ENCODE measurements around the gene PIM1. TPM values are rescaled to one million over a fixed set of nuclear protein-coding genes. Genes with fewer than 3 reads are reported as not detected.
A peak's percentile ranks its signal among the peaks of the same experiment; 100 is the strongest.

Gene PIM1
- total and polyA plus RNA-seq, 4 experiments from 2014 or later = 124 to 334 (median 196) TPM

- ChIA-PET POLR2A (ENCODE audit: partially characterized antibody) (interaction anchor here (0.7 to 1.3 kb wide), 2 partner anchors 25 to 728 kb away, joined by 4 read pairs; no protein-coding TSS in a partner anchor), CTCF (ENCODE audit: partially characterized antibody) (no interaction called here)
- Mint-ChIP-seq H3K36me3 (no peaks in the 10 kb centered on the region), H3K4me1 (peaks cover 13 to 25% (median 21%) of the 10 kb centered on the region in 4 donors), H3K27me3 (no peaks in the 10 kb centered on the region), H3K4me3 (no peak overlapping the region), H3K9me3 (no peaks in the 10 kb centered on the region), H3K27ac (no peak overlapping the region)
- no peaks in the 10 kb centered on the region for H3K27me3 ChIP-seq (ENCODE audit: insufficient read depth, low read length)
- intact Hi-C loops (cut with micrococcal nuclease) = no loop called here
- H3K36me3 ChIP-seq (ENCODE audit: insufficient read depth, low read length) = no peaks in the 10 kb centered on the region
- peaks cover 13% of the 10 kb centered on the region for H3K4me1 ChIP-seq (ENCODE audit: insufficient read depth, low read length)
- DNase-seq = no peak
- H3K4me3 ChIP-seq (ENCODE audit: low read length in 2 of 2) = no peak overlapping the region
- no peaks in the 10 kb centered on the region for H3K9me3 ChIP-seq (ENCODE audit: control insufficient read depth in 1 of 2, low read length in 2 of 2)
- no peak overlapping the region for H3K27ac ChIP-seq (ENCODE audit: low read depth, low read length)
Observed at GRCh38 chr6:37145443-37145842, 24.5 kb upstream of the PIM1 start.

- Mint-ChIP-seq H3K4me3 (no peak overlapping the region), H3K27ac (no peak overlapping the region), H3K27me3 (peaks cover 0 to 2% of the 10 kb centered on the region in 2 donors), H3K9me3 (no peaks in the 10 kb centered on the region), H3K4me1 (peaks cover 10 to 16% (median 14%) of the 10 kb centered on the region in 4 donors), H3K36me3 (no peaks in the 10 kb centered on the region)
- Histone ChIP-seq H3K27me3 (ENCODE audit: insufficient read depth, low read length) (no peaks in the 10 kb centered on the region), H3K36me3 (ENCODE audit: insufficient read depth, low read length) (no peaks in the 10 kb centered on the region), H3K27ac (ENCODE audit: low read depth, low read length) (no peak overlapping the region), H3K9me3 (ENCODE audit: control insufficient read depth in 1 of 2, low read length in 2 of 2) (no peaks in the 10 kb centered on the region), H3K4me1 (ENCODE audit: insufficient read depth, low read length) (peaks cover 9% of the 10 kb centered on the region), H3K4me3 (ENCODE audit: low read length in 2 of 2) (no peak overlapping the region)
- no peak for DNase-seq
- ChIA-PET POLR2A (ENCODE audit: partially characterized antibody) (interaction anchor here (0.6 kb wide), 1 partner anchor 19 kb away, joined by 3 read pairs; no protein-coding TSS in a partner anchor), CTCF (ENCODE audit: partially characterized antibody) (no interaction called here)
- intact Hi-C loops (cut with micrococcal nuclease) = no loop called here
Observed at GRCh38 chr6:37146735-37147157, 23.2 kb upstream of the PIM1 start.

- H3K27me3 Mint-ChIP-seq = peaks cover 0 to 2% of the 10 kb centered on the region in 2 donors
- no peak overlapping the region for H3K4me3 Mint-ChIP-seq
- no peaks in the 10 kb centered on the region for H3K9me3 Mint-ChIP-seq
- no peak overlapping the region for H3K27ac Mint-ChIP-seq
- no peak for DNase-seq
- Histone ChIP-seq H3K4me3 (ENCODE audit: low read length in 2 of 2) (no peak overlapping the region), H3K9me3 (ENCODE audit: control insufficient read depth in 1 of 2, low read length in 2 of 2) (no peaks in the 10 kb centered on the region), H3K4me1 (ENCODE audit: insufficient read depth, low read length) (peaks cover under 1% of the 10 kb centered on the region), H3K27ac (ENCODE audit: low read depth, low read length) (no peak overlapping the region), H3K27me3 (ENCODE audit: insufficient read depth, low read length) (no peaks in the 10 kb centered on the region), H3K36me3 (ENCODE audit: insufficient read depth, low read length) (no peaks in the 10 kb centered on the region)
- ChIA-PET POLR2A (ENCODE audit: partially characterized antibody) (no interaction called here), CTCF (ENCODE audit: partially characterized antibody) (no interaction called here)
- H3K4me1 Mint-ChIP-seq = peaks cover 0 to 4% (median 3%) of the 10 kb centered on the region in 4 donors
- intact Hi-C loops (cut with micrococcal nuclease) = no loop called here
- no peaks in the 10 kb centered on the region for H3K36me3 Mint-ChIP-seq
Observed at GRCh38 chr6:37149745-37150144, 20.2 kb upstream of the PIM1 start.

GRCh38 chr6:37150314-37150713 lies 19.6 kb upstream of the PIM1 start:
- H3K4me3 ChIP-seq (ENCODE audit: low read length in 2 of 2) = no peak overlapping the region
- no peaks in the 10 kb centered on the region for H3K27me3 ChIP-seq (ENCODE audit: insufficient read depth, low read length)
- DNase-seq = no peak
- H3K4me1 ChIP-seq (ENCODE audit: insufficient read depth, low read length) = peaks cover 6% of the 10 kb centered on the region
- no peaks in the 10 kb centered on the region for H3K9me3 ChIP-seq (ENCODE audit: control insufficient read depth in 1 of 2, low read length in 2 of 2)
- no peaks in the 10 kb centered on the region for H3K36me3 ChIP-seq (ENCODE audit: insufficient read depth, low read length)
- H3K27ac ChIP-seq (ENCODE audit: low read depth, low read length) = no peak overlapping the region
- intact Hi-C loops (cut with micrococcal nuclease) = no loop called here
- POLR2A ChIA-PET (ENCODE audit: partially characterized antibody) = no interaction called here
- H3K4me3 Mint-ChIP-seq = no peak overlapping the region
- CTCF ChIA-PET (ENCODE audit: partially characterized antibody) = no interaction called here
- H3K4me1 Mint-ChIP-seq = peaks cover 6 to 10% (median 8%) of the 10 kb centered on the region in 4 donors
- H3K36me3 Mint-ChIP-seq = no peaks in the 10 kb centered on the region
- H3K9me3 Mint-ChIP-seq = no peaks in the 10 kb centered on the region
- H3K27ac Mint-ChIP-seq = peak overlapping the region in 1 of 7 donors; percentile 77
- peaks cover 0 to 2% of the 10 kb centered on the region in 2 donors for H3K27me3 Mint-ChIP-seq

GRCh38 chr6:37155394-37156312 lies 14.3 kb upstream of the PIM1 start:
- no peaks in the 10 kb centered on the region for H3K9me3 ChIP-seq (ENCODE audit: control insufficient read depth in 1 of 2, low read length in 2 of 2)
- peaks cover 0 to 2% of the 10 kb centered on the region in 2 donors for H3K27me3 Mint-ChIP-seq
- peak overlapping the region in 1 of 2 donors; percentile 16 for H3K4me3 ChIP-seq (ENCODE audit: low read length in 2 of 2)
- H3K36me3 Mint-ChIP-seq = no peaks in the 10 kb centered on the region
- no peak overlapping the region for H3K27ac ChIP-seq (ENCODE audit: low read depth, low read length)
- H3K27ac Mint-ChIP-seq = peak overlapping the region; percentile 66 to 92 (median 84)
- no peaks in the 10 kb centered on the region for H3K36me3 ChIP-seq (ENCODE audit: insufficient read depth, low read length)
- ChIA-PET CTCF (ENCODE audit: partially characterized antibody) (interaction anchor here (1.5 kb wide), 1 partner anchor 54 kb away, joined by 4 read pairs; no protein-coding TSS in a partner anchor), POLR2A (ENCODE audit: partially characterized antibody) (interaction anchor here (1.1 to 1.2 kb wide), 2 partner anchors 13 to 16 kb away, joined by 4 to 6 read pairs; no protein-coding TSS in a partner anchor)
- no peaks in the 10 kb centered on the region for H3K9me3 Mint-ChIP-seq
- intact Hi-C loops (cut with micrococcal nuclease) = loop anchor here (2.0 kb wide), 1 partner anchor 13 kb away; no protein-coding TSS in a partner anchor
- H3K4me1 ChIP-seq (ENCODE audit: insufficient read depth, low read length) = peaks cover 23% of the 10 kb centered on the region
- peak in 2 of 5 donors; percentile 25 to 55 for DNase-seq
- H3K27me3 ChIP-seq (ENCODE audit: insufficient read depth, low read length) = no peaks in the 10 kb centered on the region
- H3K4me1 Mint-ChIP-seq = peaks cover 16 to 28% (median 21%) of the 10 kb centered on the region in 4 donors
- peak overlapping the region in 7 of 8 donors; percentile 57 to 87 (median 80) for H3K4me3 Mint-ChIP-seq

GRCh38 chr6:37158508-37158907 lies 11.4 kb upstream of the PIM1 start:
- no peak overlapping the region for H3K4me3 ChIP-seq (ENCODE audit: low read length in 2 of 2)
- ChIA-PET POLR2A (ENCODE audit: partially characterized antibody) (no interaction called here), CTCF (ENCODE audit: partially characterized antibody) (interaction anchor here (0.6 to 1.6 kb wide), 2 partner anchors 23 to 107 kb away, joined by 3 to 5 read pairs; no protein-coding TSS in a partner anchor)
- H3K27ac ChIP-seq (ENCODE audit: low read depth, low read length) = no peak overlapping the region
- no peaks in the 10 kb centered on the region for H3K9me3 ChIP-seq (ENCODE audit: control insufficient read depth in 1 of 2, low read length in 2 of 2)
- peaks cover 23% of the 10 kb centered on the region for H3K4me1 ChIP-seq (ENCODE audit: insufficient read depth, low read length)
- no peaks in the 10 kb centered on the region for H3K9me3 Mint-ChIP-seq
- H3K27me3 Mint-ChIP-seq = no peaks in the 10 kb centered on the region
- no peaks in the 10 kb centered on the region for H3K36me3 Mint-ChIP-seq
- H3K4me1 Mint-ChIP-seq = peaks cover 16 to 28% (median 21%) of the 10 kb centered on the region in 4 donors
- intact Hi-C loops (cut with micrococcal nuclease) = no loop called here
- no peak overlapping the region for H3K27ac Mint-ChIP-seq
- H3K27me3 ChIP-seq (ENCODE audit: insufficient read depth, low read length) = no peaks in the 10 kb centered on the region
- H3K36me3 ChIP-seq (ENCODE audit: insufficient read depth, low read length) = no peaks in the 10 kb centered on the region
- no peak for DNase-seq
- H3K4me3 Mint-ChIP-seq = no peak overlapping the region
